Measurements from ENCODE around the gene KAT2B.
A peak's percentile ranks its signal among the peaks of the same experiment; 100 is the strongest.
"Not testable (repeated sequence)": the region's sequence is repeated elsewhere in the genome, so short reads cannot be mapped to it uniquely, and the experiment has no call there.

KAT2B gene

GRCh38 chr3:20035019-20035418 is 5.2 kb upstream of the KAT2B start:
- DNase-seq (ENCODE audit: low spot score in 2 of 2) = no peak
- ATAC-seq = no peak
- no peaks in the 10 kb centered on the region for H3K9me3 Mint-ChIP-seq
- peaks cover 24% of the 10 kb centered on the region for H3K4me1 Mint-ChIP-seq
- H3K36me3 Mint-ChIP-seq = peaks cover 16% of the 10 kb centered on the region
- no peak overlapping the region for H3K27ac Mint-ChIP-seq
- H3K4me3 Mint-ChIP-seq = no peak overlapping the region

GRCh38 chr3:20037255-20037996 is 2.8 kb upstream of the KAT2B start:
- peak overlapping the region; percentile 97 for H3K4me3 Mint-ChIP-seq
- peaks cover 36% of the 10 kb centered on the region for H3K36me3 Mint-ChIP-seq
- H3K4me1 Mint-ChIP-seq = peaks cover 35% of the 10 kb centered on the region

GRCh38 chr3:20038699-20039465 is 1.4 kb upstream of the KAT2B start:
- DNase-seq (ENCODE audit: low spot score in 2 of 2) = no peak
- H3K36me3 Mint-ChIP-seq = peaks cover 49% of the 10 kb centered on the region
- ATAC-seq = no peak
- H3K4me3 Mint-ChIP-seq = peak overlapping the region; percentile 97
- H3K4me1 Mint-ChIP-seq = peaks cover 50% of the 10 kb centered on the region
- peak overlapping the region; percentile 97 for H3K27ac Mint-ChIP-seq
- no peaks in the 10 kb centered on the region for H3K9me3 Mint-ChIP-seq

More at GRCh38 chr3:20037255-20037996, 2.8 kb upstream of the KAT2B start:
- ATAC-seq (no peak), DNase-seq (ENCODE audit: low spot score in 2 of 2) (no peak)
- H3K27ac Mint-ChIP-seq = peak overlapping the region; percentile 97
- no peaks in the 10 kb centered on the region for H3K9me3 Mint-ChIP-seq

- peak overlapping the region; percentile 97 for H3K27ac Mint-ChIP-seq
- H3K36me3 Mint-ChIP-seq = peaks cover 49% of the 10 kb centered on the region
- peaks cover 52% of the 10 kb centered on the region for H3K4me1 Mint-ChIP-seq
- no peaks in the 10 kb centered on the region for H3K9me3 Mint-ChIP-seq
- peak overlapping the region; percentile 97 for H3K4me3 Mint-ChIP-seq
- no peak for DNase-seq (ENCODE audit: low spot score in 2 of 2)
- no peak for ATAC-seq
These were observed 831 bp upstream of the KAT2B start for GRCh38 chr3:20039466-20039764.

- Mint-ChIP-seq H3K4me1 (peaks cover 51% of the 10 kb centered on the region), H3K9me3 (no peaks in the 10 kb centered on the region), H3K4me3 (peak overlapping the region; percentile 97), H3K27ac (peak overlapping the region; percentile 92), H3K36me3 (peaks cover 53% of the 10 kb centered on the region)
- peak; percentile 62 to 85 for DNase-seq (ENCODE audit: low spot score in 2 of 2)
- peak; percentile 49 for ATAC-seq
These were observed 426 bp downstream of the KAT2B start for GRCh38 chr3:20040548-20041196.

GRCh38 chr3:20041197-20041780 is 1.0 kb downstream of the KAT2B start:
- DNase-seq (ENCODE audit: low spot score in 2 of 2) (peak; percentile 63 to 89), ATAC-seq (peak; percentile 71)
- Mint-ChIP-seq H3K9me3 (no peaks in the 10 kb centered on the region), H3K36me3 (peaks cover 53% of the 10 kb centered on the region), H3K4me3 (peak overlapping the region; percentile 97), H3K27ac (peak overlapping the region; percentile 92), H3K4me1 (peaks cover 57% of the 10 kb centered on the region)

- ATAC-seq = no peak
- Mint-ChIP-seq H3K36me3 (peaks cover 56% of the 10 kb centered on the region), H3K9me3 (no peaks in the 10 kb centered on the region), H3K27ac (peak overlapping the region; percentile 92), H3K4me1 (peaks cover 61% of the 10 kb centered on the region), H3K4me3 (peak overlapping the region; percentile 97)
- DNase-seq (ENCODE audit: low spot score in 2 of 2) = no peak
These were observed 2.1 kb downstream of the KAT2B start for GRCh38 chr3:20042331-20042730.

- Mint-ChIP-seq H3K36me3 (peaks cover 63% of the 10 kb centered on the region), H3K27ac (peak overlapping the region; percentile 92), H3K4me1 (peaks cover 63% of the 10 kb centered on the region), H3K9me3 (no peaks in the 10 kb centered on the region), H3K4me3 (peak overlapping the region; percentile 97)
- peak; percentile 10 to 72 for DNase-seq (ENCODE audit: low spot score in 2 of 2)
- ATAC-seq = no peak
These were observed 3.1 kb downstream of the KAT2B start for GRCh38 chr3:20043396-20043795.

GRCh38 chr3:20043825-20044224 is 3.6 kb downstream of the KAT2B start:
- DNase-seq (ENCODE audit: low spot score in 2 of 2) (no peak), ATAC-seq (no peak)
- Mint-ChIP-seq H3K27ac (peak overlapping the region; percentile 92), H3K36me3 (peaks cover 59% of the 10 kb centered on the region), H3K4me3 (peak overlapping the region; percentile 97), H3K4me1 (peaks cover 63% of the 10 kb centered on the region), H3K9me3 (no peaks in the 10 kb centered on the region)

GRCh38 chr3:20045141-20045540 is 4.9 kb downstream of the KAT2B start:
- peaks cover 55% of the 10 kb centered on the region for H3K36me3 Mint-ChIP-seq
- ATAC-seq; H3K9me3 Mint-ChIP-seq; DNase-seq (ENCODE audit: low spot score in 2 of 2): not testable (repeated sequence)
- H3K4me3 Mint-ChIP-seq = peak overlapping the region; percentile 97
- peaks cover 72% of the 10 kb centered on the region for H3K4me1 Mint-ChIP-seq
- peak overlapping the region; percentile 92 for H3K27ac Mint-ChIP-seq

- H3K36me3 Mint-ChIP-seq = peaks cover 55% of the 10 kb centered on the region
- H3K4me1 Mint-ChIP-seq = peaks cover 84% of the 10 kb centered on the region
These were observed 6.3 kb downstream of the KAT2B start for GRCh38 chr3:20046556-20046955.

GRCh38 chr3:20047341-20047779 is 7.1 kb downstream of the KAT2B start:
- peaks cover 84% of the 10 kb centered on the region for H3K4me1 Mint-ChIP-seq
- ATAC-seq (peak; percentile 76), DNase-seq (ENCODE audit: low spot score in 2 of 2) (no peak)
- peak overlapping the region; percentile 60 for H3K4me3 Mint-ChIP-seq
- H3K9me3 Mint-ChIP-seq = no peaks in the 10 kb centered on the region
- H3K36me3 Mint-ChIP-seq = peaks cover 47% of the 10 kb centered on the region
- H3K27ac Mint-ChIP-seq = peak overlapping the region; percentile 87

More at GRCh38 chr3:20046556-20046955, 6.3 kb downstream of the KAT2B start:
- H3K27ac Mint-ChIP-seq = peak overlapping the region; percentile 87
- DNase-seq (ENCODE audit: low spot score in 2 of 2) (no peak), ATAC-seq (no peak)
- peak overlapping the region; percentile 60 for H3K4me3 Mint-ChIP-seq
- no peaks in the 10 kb centered on the region for H3K9me3 Mint-ChIP-seq

GRCh38 chr3:20047976-20048883 is 8.0 kb downstream of the KAT2B start:
- peaks cover 38% of the 10 kb centered on the region for H3K36me3 Mint-ChIP-seq
- ATAC-seq (no peak), DNase-seq (ENCODE audit: low spot score in 2 of 2) (no peak)
- no peaks in the 10 kb centered on the region for H3K9me3 Mint-ChIP-seq
- peaks cover 84% of the 10 kb centered on the region for H3K4me1 Mint-ChIP-seq
- H3K27ac Mint-ChIP-seq = peak overlapping the region; percentile 87
- peak overlapping the region; percentile 60 for H3K4me3 Mint-ChIP-seq

GRCh38 chr3:20051123-20051806 is 11.0 kb downstream of the KAT2B start:
- DNase-seq (ENCODE audit: low spot score in 2 of 2) (no peak), ATAC-seq (no peak)
- H3K27ac Mint-ChIP-seq = peak overlapping the region; percentile 86
- H3K4me3 Mint-ChIP-seq = peak overlapping the region; percentile 12
- H3K9me3 Mint-ChIP-seq = no peaks in the 10 kb centered on the region
- peaks cover 65% of the 10 kb centered on the region for H3K4me1 Mint-ChIP-seq
- H3K36me3 Mint-ChIP-seq = peaks cover 29% of the 10 kb centered on the region

Data from stimulated activated effector memory CD8-positive, alpha-beta T cell treated with anti-CD3 and anti-CD28 coated beads, Interleukin-12 subunit alpha, Interleukin-12 subunit beta, amount 100 ng/mL, for 72 hours (primary cell).